GM18909 (cell line): ENCODE results near the gene DGCR6L.
"Not testable (repeated sequence)": the region's sequence is repeated elsewhere in the genome, so short reads cannot be mapped to it uniquely, and the experiment has no call there.

Experiments
- ATAC-seq: cut with Tn5 transposase; IDR thresholded peaks from one replicate; pipeline ENCODE4 v1.9.1; 2021; ENCODE audit warnings: mild to moderate bottlenecking; ENCODE audit not compliant: unreplicated experiment, poor library complexity

The DGCR6L gene

GRCh38 chr22:20265772-20266666 is 53.8 kb downstream of the DGCR6L start:
- ATAC-seq, result not testable (repeated sequence)

- ATAC-seq, result no peak
Observed at GRCh38 chr22:20264614-20265452, 55.0 kb downstream of the DGCR6L start.
